Measurements from ENCODE around the gene ARSG.

- TF ChIP-seq EZH2 (IDR thresholded peaks at IDR 0.05; ENCODE audit: borderline replicate concordance, control insufficient read depth, low read depth, low read length) (no peak), MEF2A (IDR thresholded peaks at IDR 0.05; ENCODE audit: insufficient read depth, low read depth, low read length) (no peak), TAF1 (IDR thresholded peaks at IDR 0.05; ENCODE audit: borderline replicate concordance, low read depth, low read length) (no peak), RCOR1 (conservative IDR thresholded peaks at IDR 0.05; ENCODE audit: low read depth, low read length) (no peak), POLR2A (IDR thresholded peaks at IDR 0.05; ENCODE audit: low read depth, low read length) (no peak), EP300 (IDR thresholded peaks at IDR 0.05; ENCODE audit: borderline replicate concordance in 1 of 2, control insufficient read depth in 1 of 2, low read depth in 2 of 2, low read length in 2 of 2) (no peak), POLR2AphosphoS2 (IDR thresholded peaks at IDR 0.05; ENCODE audit: low read depth, low read length) (no peak), ZNF274 (IDR thresholded peaks at IDR 0.05; ENCODE audit: insufficient read depth, insufficient read length) (no peak), USF2 (IDR thresholded peaks at IDR 0.05; ENCODE audit: borderline replicate concordance, low read depth, low read length) (no peak), USF1 (IDR thresholded peaks at IDR 0.05; ENCODE audit: borderline replicate concordance, extremely low read length, insufficient read depth, low read depth, low read length) (no peak), CTCF (IDR thresholded peaks at IDR 0.05 in 2 of 3, conservative IDR thresholded peaks at IDR 0.05 in 1 of 3; ENCODE audit: control insufficient read depth in 2 of 3, extremely low read depth in 1 of 3, insufficient read depth in 1 of 3, low read depth in 3 of 3, low read length in 3 of 3) (no peak)
These were observed 35.4 kb upstream of the ARSG start for GRCh38 chr17:68255731-68256538.
